ENCODE data around the gene CREG2.

CREG2 gene

DNA sequence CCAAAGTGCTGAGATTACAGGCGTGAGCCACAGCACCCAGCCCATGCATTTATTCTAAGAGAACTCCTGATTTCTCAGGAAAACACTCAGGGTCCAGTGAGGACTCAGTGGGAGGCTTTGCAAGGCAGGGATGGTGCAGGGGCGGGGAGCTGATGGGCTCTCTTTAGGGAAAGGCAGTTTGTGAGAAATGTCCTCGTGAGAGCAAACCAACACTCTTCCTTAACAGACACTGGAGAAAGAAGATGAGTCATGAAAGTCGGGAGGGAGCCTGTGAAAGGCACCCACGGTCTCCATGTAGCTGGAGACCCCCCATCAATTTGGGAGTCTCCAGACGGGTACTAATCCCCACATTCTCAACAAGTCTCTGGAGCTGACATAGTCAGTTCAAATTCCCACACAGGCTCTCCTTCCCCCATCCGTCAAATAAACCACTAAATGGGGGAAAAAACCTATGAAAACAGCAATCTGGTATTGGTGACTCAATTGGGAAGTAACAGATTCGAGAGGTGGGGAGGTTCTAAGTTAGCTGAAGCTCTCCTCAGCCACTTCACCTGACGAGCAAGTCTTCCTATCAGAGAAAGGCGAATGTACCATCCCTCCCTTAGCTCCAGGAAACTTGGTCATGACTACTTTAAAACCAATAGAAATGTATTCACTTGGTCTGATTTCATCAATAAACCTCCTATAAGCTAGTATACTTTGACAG is 11.0 kb upstream of the CREG2 start:
- TF ChIP-seq SNAI2 (CRISPR knock-in tag; IDR thresholded peaks at IDR 0.05) (no peak), ZC3H10 (CRISPR knock-in tag; IDR thresholded peaks at IDR 0.05) (no peak), ZFP30 (CRISPR knock-in tag; IDR thresholded peaks at IDR 0.05) (no peak), ISL1 (CRISPR knock-in tag; IDR thresholded peaks at IDR 0.05) (no peak), ZNF70 (CRISPR knock-in tag; IDR thresholded peaks at IDR 0.05) (no peak), OSR1 (CRISPR knock-in tag; IDR thresholded peaks at IDR 0.05) (no peak), ARNTL (CRISPR knock-in tag; IDR thresholded peaks at IDR 0.05; ENCODE audit: borderline replicate concordance, low read depth) (no peak), ESRRG (CRISPR knock-in tag; IDR thresholded peaks at IDR 0.05) (no peak), ZNF565 (CRISPR knock-in tag; conservative IDR thresholded peaks at IDR 0.05; ENCODE audit: low read depth) (no peak), TOX (CRISPR knock-in tag; IDR thresholded peaks at IDR 0.05; ENCODE audit: borderline replicate concordance) (no peak), TCF4 (CRISPR knock-in tag; IDR thresholded peaks at IDR 0.05; ENCODE audit: borderline replicate concordance) (no peak), BACH2 (CRISPR knock-in tag; IDR thresholded peaks at IDR 0.05; ENCODE audit: borderline replicate concordance) (no peak), PPARA (CRISPR knock-in tag; IDR thresholded peaks at IDR 0.05; ENCODE audit: borderline replicate concordance) (no peak), RARB (CRISPR knock-in tag; IDR thresholded peaks at IDR 0.05) (no peak), GLIS3 (CRISPR knock-in tag; IDR thresholded peaks at IDR 0.05) (no peak), CSDC2 (CRISPR knock-in tag; IDR thresholded peaks at IDR 0.05) (no peak)
- TF ChIP-seq, protein P1, sequence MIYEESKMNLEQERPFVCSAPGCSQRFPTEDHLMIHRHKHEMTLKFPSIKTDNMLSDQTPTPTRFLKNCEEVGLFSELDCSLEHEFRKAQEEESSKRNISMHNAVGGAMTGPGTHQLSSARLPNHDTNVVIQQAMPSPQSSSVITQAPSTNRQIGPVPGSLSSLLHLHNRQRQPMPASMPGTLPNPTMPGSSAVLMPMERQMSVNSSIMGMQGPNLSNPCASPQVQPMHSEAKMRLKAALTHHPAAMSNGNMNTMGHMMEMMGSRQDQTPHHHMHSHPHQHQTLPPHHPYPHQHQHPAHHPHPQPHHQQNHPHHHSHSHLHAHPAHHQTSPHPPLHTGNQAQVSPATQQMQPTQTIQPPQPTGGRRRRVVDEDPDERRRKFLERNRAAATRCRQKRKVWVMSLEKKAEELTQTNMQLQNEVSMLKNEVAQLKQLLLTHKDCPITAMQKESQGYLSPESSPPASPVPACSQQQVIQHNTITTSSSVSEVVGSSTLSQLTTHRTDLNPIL (CRISPR knock-in tag; IDR thresholded peaks at IDR 0.05; ENCODE audit: low read depth), result no peak
- TF ChIP-seq, protein P2, sequence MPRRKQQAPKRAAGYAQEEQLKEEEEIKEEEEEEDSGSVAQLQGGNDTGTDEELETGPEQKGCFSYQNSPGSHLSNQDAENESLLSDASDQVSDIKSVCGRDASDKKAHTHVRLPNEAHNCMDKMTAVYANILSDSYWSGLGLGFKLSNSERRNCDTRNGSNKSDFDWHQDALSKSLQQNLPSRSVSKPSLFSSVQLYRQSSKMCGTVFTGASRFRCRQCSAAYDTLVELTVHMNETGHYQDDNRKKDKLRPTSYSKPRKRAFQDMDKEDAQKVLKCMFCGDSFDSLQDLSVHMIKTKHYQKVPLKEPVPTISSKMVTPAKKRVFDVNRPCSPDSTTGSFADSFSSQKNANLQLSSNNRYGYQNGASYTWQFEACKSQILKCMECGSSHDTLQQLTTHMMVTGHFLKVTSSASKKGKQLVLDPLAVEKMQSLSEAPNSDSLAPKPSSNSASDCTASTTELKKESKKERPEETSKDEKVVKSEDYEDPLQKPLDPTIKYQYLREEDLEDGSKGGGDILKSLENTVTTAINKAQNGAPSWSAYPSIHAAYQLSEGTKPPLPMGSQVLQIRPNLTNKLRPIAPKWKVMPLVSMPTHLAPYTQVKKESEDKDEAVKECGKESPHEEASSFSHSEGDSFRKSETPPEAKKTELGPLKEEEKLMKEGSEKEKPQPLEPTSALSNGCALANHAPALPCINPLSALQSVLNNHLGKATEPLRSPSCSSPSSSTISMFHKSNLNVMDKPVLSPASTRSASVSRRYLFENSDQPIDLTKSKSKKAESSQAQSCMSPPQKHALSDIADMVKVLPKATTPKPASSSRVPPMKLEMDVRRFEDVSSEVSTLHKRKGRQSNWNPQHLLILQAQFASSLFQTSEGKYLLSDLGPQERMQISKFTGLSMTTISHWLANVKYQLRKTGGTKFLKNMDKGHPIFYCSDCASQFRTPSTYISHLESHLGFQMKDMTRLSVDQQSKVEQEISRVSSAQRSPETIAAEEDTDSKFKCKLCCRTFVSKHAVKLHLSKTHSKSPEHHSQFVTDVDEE (CRISPR knock-in tag; IDR thresholded peaks at IDR 0.05), result no peak
- TF ChIP-seq, protein P3, sequence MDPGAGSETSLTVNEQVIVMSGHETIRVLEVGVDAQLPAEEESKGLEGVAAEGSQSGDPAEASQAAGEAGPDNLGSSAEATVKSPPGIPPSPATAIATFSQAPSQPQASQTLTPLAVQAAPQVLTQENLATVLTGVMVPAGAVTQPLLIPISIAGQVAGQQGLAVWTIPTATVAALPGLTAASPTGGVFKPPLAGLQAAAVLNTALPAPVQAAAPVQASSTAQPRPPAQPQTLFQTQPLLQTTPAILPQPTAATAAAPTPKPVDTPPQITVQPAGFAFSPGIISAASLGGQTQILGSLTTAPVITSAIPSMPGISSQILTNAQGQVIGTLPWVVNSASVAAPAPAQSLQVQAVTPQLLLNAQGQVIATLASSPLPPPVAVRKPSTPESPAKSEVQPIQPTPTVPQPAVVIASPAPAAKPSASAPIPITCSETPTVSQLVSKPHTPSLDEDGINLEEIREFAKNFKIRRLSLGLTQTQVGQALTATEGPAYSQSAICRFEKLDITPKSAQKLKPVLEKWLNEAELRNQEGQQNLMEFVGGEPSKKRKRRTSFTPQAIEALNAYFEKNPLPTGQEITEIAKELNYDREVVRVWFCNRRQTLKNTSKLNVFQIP (CRISPR knock-in tag; IDR thresholded peaks at IDR 0.05; ENCODE audit: borderline replicate concordance, low read depth), result no peak
- ATAC-seq, result no peak

DNA sequence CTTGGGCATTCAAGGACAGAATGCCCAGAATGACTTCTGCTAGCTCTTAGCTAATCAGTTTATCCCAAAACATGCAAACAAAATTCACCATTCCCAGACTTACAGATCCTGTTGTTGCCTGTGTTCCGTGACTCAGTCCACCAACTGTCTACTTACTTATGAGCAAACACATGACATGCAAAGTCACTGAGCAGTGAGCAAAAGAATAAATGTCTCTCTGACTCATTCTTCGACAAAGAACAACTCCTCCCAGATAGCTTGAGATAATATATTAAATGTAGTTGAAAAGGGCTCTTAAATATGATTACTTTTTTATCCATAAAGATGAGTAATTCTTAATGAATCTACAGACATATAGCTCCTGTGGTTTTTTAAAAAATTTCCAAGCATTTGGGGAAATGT is 9.0 kb upstream of the CREG2 start:
- ATAC-seq, result peak; percentile 93
- TF ChIP-seq ZFP30 (CRISPR knock-in tag; IDR thresholded peaks at IDR 0.05) (no peak), ZNF8 (CRISPR knock-in tag; IDR thresholded peaks at IDR 0.05) (no peak), ZC3H10 (CRISPR knock-in tag; IDR thresholded peaks at IDR 0.05) (0 out of 2 replicates have a peak, but pooled peaks have one; percentile 22), ZNF70 (CRISPR knock-in tag; IDR thresholded peaks at IDR 0.05) (no peak)

DNA sequence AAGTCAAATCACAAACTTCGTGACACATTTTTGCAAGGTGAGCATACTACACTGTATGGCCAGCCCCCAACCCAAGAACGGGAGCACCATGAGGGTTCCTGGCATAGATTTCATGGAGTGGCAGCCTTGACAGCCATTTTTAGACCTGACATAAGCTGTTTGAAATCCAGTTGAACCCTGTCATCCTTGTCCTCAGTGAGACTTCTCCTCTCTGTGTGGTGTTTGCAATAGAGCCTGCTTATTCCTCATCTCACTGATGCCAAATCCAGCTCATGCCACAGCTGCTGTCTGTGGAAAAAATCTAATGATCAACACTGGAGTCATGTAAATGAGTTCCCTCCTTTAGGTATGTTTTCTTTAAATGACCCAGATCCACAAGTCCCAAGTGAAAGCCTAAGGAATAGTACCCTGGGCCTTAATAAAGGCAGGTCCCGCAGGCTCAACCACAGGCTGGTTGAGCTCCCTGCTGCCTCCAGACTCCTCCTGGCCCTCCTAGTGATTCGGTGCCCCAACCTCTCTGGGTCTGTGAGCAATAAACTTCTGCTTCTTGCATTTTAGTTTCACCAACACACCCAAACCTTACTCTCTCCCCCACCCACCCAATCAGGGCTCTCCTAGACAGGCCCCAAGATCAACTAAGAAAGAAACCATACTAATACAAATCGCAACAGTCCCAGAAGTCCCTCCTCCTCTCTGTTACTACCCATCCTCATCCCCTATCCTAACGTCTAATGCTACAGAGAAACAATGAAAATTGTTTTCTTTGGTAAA is 8.4 kb upstream of the CREG2 start:
- peak; percentile 68 for ATAC-seq
- TF ChIP-seq PPARA (CRISPR knock-in tag; IDR thresholded peaks at IDR 0.05; ENCODE audit: borderline replicate concordance) (no peak), OSR1 (CRISPR knock-in tag; IDR thresholded peaks at IDR 0.05) (no peak), BACH2 (CRISPR knock-in tag; IDR thresholded peaks at IDR 0.05; ENCODE audit: borderline replicate concordance) (no peak), CSDC2 (CRISPR knock-in tag; IDR thresholded peaks at IDR 0.05) (no peak), GLIS3 (CRISPR knock-in tag; IDR thresholded peaks at IDR 0.05) (no peak), ZNF70 (CRISPR knock-in tag; IDR thresholded peaks at IDR 0.05) (no peak), ARNTL (CRISPR knock-in tag; IDR thresholded peaks at IDR 0.05; ENCODE audit: borderline replicate concordance, low read depth) (no peak), RARB (CRISPR knock-in tag; IDR thresholded peaks at IDR 0.05) (no peak), ZC3H10 (CRISPR knock-in tag; IDR thresholded peaks at IDR 0.05) (no peak)
- TF ChIP-seq, protein P3 (CRISPR knock-in tag; IDR thresholded peaks at IDR 0.05; ENCODE audit: borderline replicate concordance, low read depth), result no peak
- TF ChIP-seq, protein P4, sequence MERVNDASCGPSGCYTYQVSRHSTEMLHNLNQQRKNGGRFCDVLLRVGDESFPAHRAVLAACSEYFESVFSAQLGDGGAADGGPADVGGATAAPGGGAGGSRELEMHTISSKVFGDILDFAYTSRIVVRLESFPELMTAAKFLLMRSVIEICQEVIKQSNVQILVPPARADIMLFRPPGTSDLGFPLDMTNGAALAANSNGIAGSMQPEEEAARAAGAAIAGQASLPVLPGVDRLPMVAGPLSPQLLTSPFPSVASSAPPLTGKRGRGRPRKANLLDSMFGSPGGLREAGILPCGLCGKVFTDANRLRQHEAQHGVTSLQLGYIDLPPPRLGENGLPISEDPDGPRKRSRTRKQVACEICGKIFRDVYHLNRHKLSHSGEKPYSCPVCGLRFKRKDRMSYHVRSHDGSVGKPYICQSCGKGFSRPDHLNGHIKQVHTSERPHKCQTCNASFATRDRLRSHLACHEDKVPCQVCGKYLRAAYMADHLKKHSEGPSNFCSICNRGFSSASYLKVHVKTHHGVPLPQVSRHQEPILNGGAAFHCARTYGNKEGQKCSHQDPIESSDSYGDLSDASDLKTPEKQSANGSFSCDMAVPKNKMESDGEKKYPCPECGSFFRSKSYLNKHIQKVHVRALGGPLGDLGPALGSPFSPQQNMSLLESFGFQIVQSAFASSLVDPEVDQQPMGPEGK (CRISPR knock-in tag; IDR thresholded peaks at IDR 0.05; ENCODE audit: borderline replicate concordance), result no peak
- TF ChIP-seq, protein P5, sequence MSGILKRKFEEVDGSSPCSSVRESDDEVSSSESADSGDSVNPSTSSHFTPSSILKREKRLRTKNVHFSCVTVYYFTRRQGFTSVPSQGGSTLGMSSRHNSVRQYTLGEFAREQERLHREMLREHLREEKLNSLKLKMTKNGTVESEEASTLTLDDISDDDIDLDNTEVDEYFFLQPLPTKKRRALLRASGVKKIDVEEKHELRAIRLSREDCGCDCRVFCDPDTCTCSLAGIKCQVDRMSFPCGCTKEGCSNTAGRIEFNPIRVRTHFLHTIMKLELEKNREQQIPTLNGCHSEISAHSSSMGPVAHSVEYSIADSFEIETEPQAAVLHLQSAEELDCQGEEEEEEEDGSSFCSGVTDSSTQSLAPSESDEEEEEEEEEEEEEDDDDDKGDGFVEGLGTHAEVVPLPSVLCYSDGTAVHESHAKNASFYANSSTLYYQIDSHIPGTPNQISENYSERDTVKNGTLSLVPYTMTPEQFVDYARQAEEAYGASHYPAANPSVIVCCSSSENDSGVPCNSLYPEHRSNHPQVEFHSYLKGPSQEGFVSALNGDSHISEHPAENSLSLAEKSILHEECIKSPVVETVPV (CRISPR knock-in tag; IDR thresholded peaks at IDR 0.05), result no peak

All from SK-N-SH treated with all-trans-retinoic acid at 6 μM for 48 hours (cell line).